Activated CD4-positive, alpha-beta T cell treated with anti-CD3 and anti-CD28 coated beads, Interleukin-2, amount 10 ng/mL, durations not matched to agents 7 days and 5 days (primary cell): ENCODE results near the gene GPR176. TPM values are rescaled to one million over a fixed set of nuclear protein-coding genes. Genes with fewer than 3 reads are reported as not detected.

ENCODE experiments used
- CTCF ChIA-PET: fragments of 350-600 bp; sonication (Branson Sonifier 250); formaldehyde crosslinking; loops from one replicate; lab custom pipeline; 2021; ENCODE audit warnings: antibody characterized with exemption; lab: Charles Lee
- POLR2A ChIA-PET: fragments of 350-600 bp; sonication (Branson Sonifier 250); formaldehyde crosslinking; loops from one replicate; lab custom pipeline; 2021; ENCODE audit warnings: antibody characterized with exemption; lab: Charles Lee
- DNase-seq: peaks from one replicate; pipeline ENCODE4 v3.0.0-alpha.2; 2020
- H3K27ac Mint-ChIP-seq: one replicate; pipeline ENCODE4 v1.8.0; 2021; ENCODE audit warnings: mild to moderate bottlenecking, moderate library complexity, mixed read lengths
- H3K27me3 Mint-ChIP-seq: one replicate; pipeline ENCODE4 v1.8.0; 2021; ENCODE audit warnings: mixed read lengths
- H3K36me3 Mint-ChIP-seq: one replicate; pipeline ENCODE4 v1.8.0; 2021; ENCODE audit warnings: low read depth, mixed read lengths
- H3K4me1 Mint-ChIP-seq: one replicate; pipeline ENCODE4 v1.8.0; 2021; ENCODE audit warnings: mixed read lengths
- H3K4me3 Mint-ChIP-seq: one replicate; pipeline ENCODE4 v1.8.0; 2021; ENCODE audit warnings: mild to moderate bottlenecking, moderate library complexity, mixed read lengths
- H3K9me3 Mint-ChIP-seq: one replicate; pipeline ENCODE4 v1.8.0; 2021; ENCODE audit warnings: mixed read lengths
- total RNA-seq, 2 experiments: library from RNA; stranded (reverse); gene quantifications; one replicate each; pipeline ENCODE4 v1.2.3, GENCODE V29; 2021

The GPR176 gene, protein sequence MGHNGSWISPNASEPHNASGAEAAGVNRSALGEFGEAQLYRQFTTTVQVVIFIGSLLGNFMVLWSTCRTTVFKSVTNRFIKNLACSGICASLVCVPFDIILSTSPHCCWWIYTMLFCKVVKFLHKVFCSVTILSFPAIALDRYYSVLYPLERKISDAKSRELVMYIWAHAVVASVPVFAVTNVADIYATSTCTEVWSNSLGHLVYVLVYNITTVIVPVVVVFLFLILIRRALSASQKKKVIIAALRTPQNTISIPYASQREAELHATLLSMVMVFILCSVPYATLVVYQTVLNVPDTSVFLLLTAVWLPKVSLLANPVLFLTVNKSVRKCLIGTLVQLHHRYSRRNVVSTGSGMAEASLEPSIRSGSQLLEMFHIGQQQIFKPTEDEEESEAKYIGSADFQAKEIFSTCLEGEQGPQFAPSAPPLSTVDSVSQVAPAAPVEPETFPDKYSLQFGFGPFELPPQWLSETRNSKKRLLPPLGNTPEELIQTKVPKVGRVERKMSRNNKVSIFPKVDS
- not detected for total RNA-seq

DNA sequence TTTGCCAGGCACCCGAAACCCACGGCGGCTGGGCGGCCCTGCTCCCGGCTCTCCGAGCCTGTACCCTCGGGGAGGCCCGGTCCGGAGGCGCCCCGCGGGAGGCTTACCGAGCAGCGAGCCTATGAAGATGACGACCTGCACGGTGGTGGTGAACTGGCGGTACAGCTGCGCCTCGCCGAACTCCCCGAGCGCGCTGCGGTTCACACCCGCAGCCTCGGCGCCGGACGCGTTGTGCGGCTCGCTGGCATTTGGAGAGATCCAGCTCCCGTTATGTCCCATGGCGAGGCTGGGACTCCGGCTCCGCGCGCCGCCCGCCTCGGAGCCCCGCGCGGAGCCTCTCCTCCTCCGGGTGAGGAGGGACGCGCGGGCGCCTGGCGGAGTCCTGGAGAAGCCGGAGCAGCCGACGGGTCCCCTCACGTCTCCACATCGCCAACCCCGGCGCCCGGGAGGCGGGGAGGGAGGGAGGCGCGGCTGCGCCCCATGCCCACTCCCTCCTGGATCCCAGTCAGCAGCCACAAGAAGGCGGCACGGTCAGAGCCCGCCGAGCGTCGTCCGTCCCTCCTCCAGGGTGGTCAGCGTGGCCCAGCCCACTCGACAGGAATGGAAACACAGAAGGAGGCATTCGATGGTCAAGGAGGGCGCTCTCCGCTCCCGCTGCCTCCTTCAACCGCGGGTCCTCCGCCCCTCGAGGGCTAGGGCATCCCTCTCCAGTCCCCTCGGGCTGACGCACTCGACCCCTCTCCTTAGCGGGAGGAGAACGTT is at the start of gene GPR176:
Gene GPR176, minus strand, starts transcription at position 519 of the 762 bp plus-strand sequence. Its CDS starts 240 bp downstream, at position 279.
- Mint-ChIP-seq H3K27ac (peak within 1 kb of the TSS; percentile 75), H3K4me1 (peaks cover 21% of the 10 kb centered on the region), H3K4me3 (peak within 1 kb of the TSS; percentile 81), H3K36me3 (peaks cover 6% of the 10 kb centered on the region), H3K9me3 (peaks cover 8% of the 10 kb centered on the region), H3K27me3 (peaks cover 44% of the 10 kb centered on the region)
- ChIA-PET CTCF (interaction anchor here (1.0 to 1.5 kb wide), 2 partner anchors 12 to 15 kb away, joined by 3 to 4 read pairs; no protein-coding TSS in a partner anchor), POLR2A (no interaction called here)
- peak; percentile 26 for DNase-seq

- Mint-ChIP-seq H3K9me3 (no peaks in the 10 kb centered on the region), H3K4me3 (no peak overlapping the region), H3K27ac (no peak overlapping the region), H3K27me3 (no peaks in the 10 kb centered on the region), H3K4me1 (peaks cover 25% of the 10 kb centered on the region), H3K36me3 (peaks cover 49% of the 10 kb centered on the region)
- no peak for DNase-seq
- ChIA-PET POLR2A (interaction anchor here (0.6 kb wide), 1 partner anchor 30 kb away, joined by 4 read pairs; no protein-coding TSS in a partner anchor), CTCF (interaction anchor here (1.3 kb wide), 1 partner anchor 305 kb away, joined by 3 read pairs; no protein-coding TSS in a partner anchor)
Observed at GRCh38 chr15:39969002-39969394, 48.9 kb upstream of the GPR176 start.

- H3K4me3 Mint-ChIP-seq = no peak overlapping the region
- no peaks in the 10 kb centered on the region for H3K9me3 Mint-ChIP-seq
- no peak for DNase-seq
- ChIA-PET POLR2A (interaction anchor here (0.6 kb wide), 1 partner anchor 30 kb away, joined by 4 read pairs; no protein-coding TSS in a partner anchor), CTCF (interaction anchor here (1.1 to 1.3 kb wide), 2 partner anchors 8 to 306 kb away, joined by 3 read pairs; no protein-coding TSS in a partner anchor)
- H3K27ac Mint-ChIP-seq = no peak overlapping the region
- no peaks in the 10 kb centered on the region for H3K27me3 Mint-ChIP-seq
- peaks cover 25% of the 10 kb centered on the region for H3K4me1 Mint-ChIP-seq
- peaks cover 44% of the 10 kb centered on the region for H3K36me3 Mint-ChIP-seq
Observed at GRCh38 chr15:39968273-39969001, 48.4 kb upstream of the GPR176 start.

GRCh38 chr15:39966521-39966920 is 46.5 kb upstream of the GPR176 start:
- DNase-seq = no peak
- peaks cover 33% of the 10 kb centered on the region for H3K4me1 Mint-ChIP-seq
- CTCF ChIA-PET = interaction anchor here (0.6 kb wide), 1 partner anchor 443 kb away, joined by 4 read pairs; no protein-coding TSS in a partner anchor
- H3K27me3 Mint-ChIP-seq = no peaks in the 10 kb centered on the region
- no peak overlapping the region for H3K27ac Mint-ChIP-seq
- POLR2A ChIA-PET = no interaction called here
- H3K9me3 Mint-ChIP-seq = no peaks in the 10 kb centered on the region
- H3K4me3 Mint-ChIP-seq = no peak overlapping the region
- peaks cover 50% of the 10 kb centered on the region for H3K36me3 Mint-ChIP-seq

- Mint-ChIP-seq H3K4me1 (peaks cover 33% of the 10 kb centered on the region), H3K4me3 (no peak overlapping the region), H3K27ac (no peak overlapping the region), H3K9me3 (no peaks in the 10 kb centered on the region), H3K27me3 (no peaks in the 10 kb centered on the region), H3K36me3 (peaks cover 40% of the 10 kb centered on the region)
- POLR2A ChIA-PET = no interaction called here
- no peak for DNase-seq
- CTCF ChIA-PET = no interaction called here
Observed at GRCh38 chr15:39963786-39964185, 43.7 kb upstream of the GPR176 start.

GRCh38 chr15:39961051-39961450 is 41.0 kb upstream of the GPR176 start:
- H3K27me3 Mint-ChIP-seq = no peaks in the 10 kb centered on the region
- POLR2A ChIA-PET = no interaction called here
- peaks cover 30% of the 10 kb centered on the region for H3K36me3 Mint-ChIP-seq
- H3K27ac Mint-ChIP-seq = no peak overlapping the region
- H3K4me3 Mint-ChIP-seq = no peak overlapping the region
- CTCF ChIA-PET = no interaction called here
- peaks cover 13% of the 10 kb centered on the region for H3K4me1 Mint-ChIP-seq
- H3K9me3 Mint-ChIP-seq = no peaks in the 10 kb centered on the region
- no peak for DNase-seq

DNA sequence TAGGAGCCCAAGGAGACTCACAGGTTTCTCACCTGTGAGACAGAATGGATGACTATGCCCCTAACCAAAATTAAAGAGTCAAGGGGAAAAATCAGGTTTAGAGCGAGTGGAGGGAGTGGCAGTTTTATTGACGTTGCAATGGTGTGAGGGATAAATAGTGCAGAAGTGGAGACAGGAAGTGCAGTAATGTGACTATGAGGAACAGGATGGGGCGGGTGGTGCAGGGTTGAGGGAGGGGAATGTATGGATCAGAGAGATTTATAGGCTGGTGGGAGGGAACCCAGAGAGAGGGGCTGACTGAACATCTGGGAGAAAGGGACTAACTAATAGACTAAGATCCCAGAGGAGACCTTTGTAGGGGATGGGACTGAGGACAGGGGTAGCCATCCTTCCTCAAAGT is 40.3 kb upstream of the GPR176 start:
- Mint-ChIP-seq H3K27ac (no peak overlapping the region), H3K9me3 (no peaks in the 10 kb centered on the region), H3K36me3 (peaks cover 27% of the 10 kb centered on the region), H3K4me1 (peaks cover 8% of the 10 kb centered on the region), H3K4me3 (no peak overlapping the region), H3K27me3 (no peaks in the 10 kb centered on the region)
- POLR2A ChIA-PET = no interaction called here
- DNase-seq = no peak
- CTCF ChIA-PET = no interaction called here

DNA sequence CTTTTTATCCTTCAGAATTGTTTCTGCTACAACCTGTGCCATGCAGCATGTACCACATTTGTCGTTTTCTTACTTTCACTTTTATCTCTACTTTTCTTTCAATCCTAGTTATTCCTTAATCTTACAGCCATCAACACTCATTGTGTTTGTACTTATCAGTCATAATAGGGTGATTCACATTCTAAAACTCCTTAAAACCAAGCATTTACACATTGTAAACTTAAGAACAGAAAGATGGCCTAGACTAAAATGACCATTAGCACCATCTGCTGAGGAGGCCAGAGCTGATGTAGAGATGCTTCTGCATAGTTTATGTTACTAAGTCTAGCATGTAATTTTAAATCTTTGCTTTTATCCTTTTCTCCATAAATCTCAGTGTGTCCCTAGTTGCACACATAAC is 39.3 kb upstream of the GPR176 start:
- no peak overlapping the region for H3K4me3 Mint-ChIP-seq
- H3K9me3 Mint-ChIP-seq = no peaks in the 10 kb centered on the region
- CTCF ChIA-PET = interaction anchor here (0.6 kb wide), 1 partner anchor 71 kb away, joined by 3 read pairs; no protein-coding TSS in a partner anchor
- POLR2A ChIA-PET = no interaction called here
- no peak overlapping the region for H3K27ac Mint-ChIP-seq
- peaks cover 8% of the 10 kb centered on the region for H3K4me1 Mint-ChIP-seq
- DNase-seq = no peak
- H3K36me3 Mint-ChIP-seq = peaks cover 33% of the 10 kb centered on the region
- no peaks in the 10 kb centered on the region for H3K27me3 Mint-ChIP-seq

- POLR2A ChIA-PET = no interaction called here
- CTCF ChIA-PET = interaction anchor here (0.9 kb wide), 1 partner anchor 24 kb away, joined by 3 read pairs; the partner anchor contains the start of gene EIF2AK4
- no peak for DNase-seq
- no peak overlapping the region for H3K4me3 Mint-ChIP-seq
- peaks cover 33% of the 10 kb centered on the region for H3K36me3 Mint-ChIP-seq
- no peaks in the 10 kb centered on the region for H3K9me3 Mint-ChIP-seq
- no peak overlapping the region for H3K27ac Mint-ChIP-seq
- H3K4me1 Mint-ChIP-seq = peaks cover 2% of the 10 kb centered on the region
- H3K27me3 Mint-ChIP-seq = no peaks in the 10 kb centered on the region
Observed at GRCh38 chr15:39957481-39957880, 37.4 kb upstream of the GPR176 start.

DNA sequence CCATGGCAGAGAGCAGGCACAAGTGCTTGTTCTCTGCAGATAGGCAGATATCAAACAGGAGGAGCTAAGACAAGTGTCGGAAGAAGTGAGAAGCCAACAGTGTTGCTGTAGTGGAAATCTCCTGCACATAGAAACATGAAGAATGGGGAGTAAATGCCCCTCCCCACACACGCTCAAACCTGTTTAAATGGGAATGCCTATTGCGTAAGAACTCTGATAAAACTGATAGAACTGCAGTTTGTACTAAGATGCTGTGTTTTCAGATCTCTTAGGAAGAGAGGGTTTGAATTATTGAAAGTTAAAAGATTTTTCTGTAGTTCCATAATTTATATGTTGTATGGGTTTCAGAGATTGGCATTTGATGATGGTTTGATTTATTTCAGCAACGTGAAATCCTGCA is 33.5 kb upstream of the GPR176 start:
- ChIA-PET CTCF (interaction anchor here (0.5 kb wide), 1 partner anchor 742 kb away, joined by 3 read pairs; no protein-coding TSS in a partner anchor), POLR2A (no interaction called here)
- peaks cover 8% of the 10 kb centered on the region for H3K4me1 Mint-ChIP-seq
- no peaks in the 10 kb centered on the region for H3K27me3 Mint-ChIP-seq
- H3K4me3 Mint-ChIP-seq = no peak overlapping the region
- DNase-seq = no peak
- no peaks in the 10 kb centered on the region for H3K9me3 Mint-ChIP-seq
- H3K36me3 Mint-ChIP-seq = peaks cover 45% of the 10 kb centered on the region
- H3K27ac Mint-ChIP-seq = no peak overlapping the region

DNA sequence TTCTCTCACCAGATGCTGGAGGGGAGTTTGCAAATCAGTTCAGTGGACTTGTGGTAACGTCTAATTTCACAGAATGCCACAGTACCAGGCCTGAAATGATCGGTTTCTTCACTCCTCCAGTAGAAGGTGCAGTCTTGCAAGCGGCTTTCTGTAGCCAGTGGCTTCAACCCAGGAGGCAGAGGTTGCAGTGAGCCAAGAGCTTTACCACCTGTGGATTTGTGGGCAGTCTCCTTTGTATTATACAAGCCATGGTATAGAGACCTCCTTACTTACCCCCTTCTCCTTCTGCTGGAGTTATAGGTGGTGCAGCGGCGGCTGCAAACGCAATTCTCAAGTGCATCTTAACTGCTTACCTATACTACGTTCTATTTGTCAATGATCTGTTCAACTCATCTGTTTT is 31.5 kb upstream of the GPR176 start:
- CTCF ChIA-PET = no interaction called here
- H3K9me3 Mint-ChIP-seq = no peaks in the 10 kb centered on the region
- POLR2A ChIA-PET = no interaction called here
- H3K36me3 Mint-ChIP-seq = peaks cover 38% of the 10 kb centered on the region
- no peaks in the 10 kb centered on the region for H3K27me3 Mint-ChIP-seq
- no peak for DNase-seq
- no peak overlapping the region for H3K27ac Mint-ChIP-seq
- H3K4me3 Mint-ChIP-seq = no peak overlapping the region
- H3K4me1 Mint-ChIP-seq = peaks cover 22% of the 10 kb centered on the region

- Mint-ChIP-seq H3K27ac (no peak overlapping the region), H3K4me3 (no peak overlapping the region), H3K9me3 (no peaks in the 10 kb centered on the region), H3K36me3 (peaks cover 44% of the 10 kb centered on the region), H3K4me1 (peaks cover 28% of the 10 kb centered on the region), H3K27me3 (no peaks in the 10 kb centered on the region)
- DNase-seq = no peak
- ChIA-PET POLR2A (no interaction called here), CTCF (no interaction called here)
Observed at GRCh38 chr15:39948817-39949216, 28.8 kb upstream of the GPR176 start.
